ENCODE measurements around the gene IGFL1. TPM values are rescaled to one million over a fixed set of nuclear protein-coding genes. Genes with fewer than 3 reads are reported as not detected.
"Not testable (repeated sequence)": the region's sequence is repeated elsewhere in the genome, so short reads cannot be mapped to it uniquely, and the experiment has no call there.

IGFL1 gene
- total RNA-seq, 1 experiment from 2014 or later = not detected

DNA sequence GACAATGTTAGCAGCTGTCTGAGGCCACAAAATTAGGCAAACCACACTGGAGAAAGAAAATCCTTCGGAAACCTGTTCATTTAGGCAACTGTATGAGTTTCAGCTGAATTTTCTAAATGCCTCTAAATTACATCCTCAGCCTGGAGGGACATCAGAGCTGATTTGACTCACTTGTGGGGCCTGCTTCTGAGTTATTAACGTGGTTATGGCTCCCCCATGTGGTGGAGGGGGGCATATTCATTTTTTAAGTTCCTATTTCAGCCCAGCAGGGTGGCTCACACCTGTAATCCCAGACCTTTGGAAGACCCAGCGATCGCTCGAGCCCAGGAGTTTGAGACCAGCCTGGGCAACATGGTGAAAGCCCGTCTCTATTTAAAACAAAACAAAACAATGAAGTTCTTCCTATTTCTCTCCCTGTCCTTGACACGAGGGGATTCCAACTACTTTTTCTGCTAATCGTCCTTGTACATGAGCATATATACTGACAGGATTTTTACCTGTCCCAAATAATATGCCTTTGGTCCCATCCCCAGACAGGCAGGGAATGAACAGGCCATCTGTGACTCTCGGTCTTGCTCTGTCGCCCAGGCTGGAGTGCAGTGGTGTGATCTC, 35.8 kb downstream of the IGFL1 start:
- DNase-seq (ENCODE audit: low spot score) = peak; percentile 85

DNA sequence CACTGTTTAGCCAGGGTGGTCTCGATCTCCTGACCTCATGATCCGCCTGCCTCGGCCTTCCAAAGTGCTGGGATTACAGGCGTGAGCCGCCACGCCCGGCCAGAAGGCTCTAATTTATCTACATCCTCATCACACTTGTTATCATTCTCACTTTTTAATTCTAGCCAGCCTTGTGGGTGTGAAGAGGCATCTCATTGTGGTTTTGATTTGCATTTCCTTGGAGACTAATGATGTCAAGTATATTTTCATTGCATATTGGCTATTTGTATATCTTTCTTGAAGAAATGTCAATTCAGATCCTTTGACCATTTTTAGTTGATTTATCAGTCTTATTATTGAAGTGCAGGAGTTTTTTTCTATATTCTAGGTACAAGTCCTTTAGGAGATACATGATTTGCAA, 39.6 kb downstream of the IGFL1 start:
- no peak for DNase-seq (ENCODE audit: low spot score)

DNA sequence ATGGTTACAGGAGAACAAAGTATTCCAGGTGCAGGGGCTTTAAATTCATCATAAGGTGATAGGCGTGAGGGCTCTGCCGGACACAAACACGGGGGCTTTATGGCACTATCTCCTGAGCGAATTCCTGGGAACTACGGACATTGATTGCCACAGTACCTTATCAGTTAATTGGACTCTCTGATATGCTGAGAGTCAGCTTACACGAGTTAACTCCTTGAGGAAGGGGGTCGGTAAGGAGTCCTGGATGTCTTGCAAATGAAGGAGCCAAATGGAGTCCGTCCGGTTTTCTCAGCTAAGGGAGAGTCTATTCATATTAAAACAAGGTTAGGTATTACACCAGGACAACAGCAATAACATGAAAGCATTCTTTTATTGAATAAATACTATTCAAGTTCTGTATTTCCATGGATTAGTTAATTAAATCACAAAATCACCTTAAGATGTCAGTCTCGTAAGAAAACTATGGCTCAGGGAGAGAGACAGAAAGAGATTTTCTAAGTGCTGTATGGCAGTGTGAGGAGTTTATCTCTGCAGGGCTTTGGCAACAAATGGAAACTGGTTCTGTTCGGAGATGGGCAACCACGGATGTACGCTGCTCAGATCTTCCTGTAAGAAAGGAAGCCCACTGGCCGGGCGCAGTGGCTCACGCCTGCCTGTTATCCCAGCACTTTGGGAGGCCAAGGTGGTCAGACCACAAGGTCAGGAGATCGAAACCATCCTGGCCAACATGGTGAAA, 41.1 kb downstream of the IGFL1 start:
- no peak for DNase-seq (ENCODE audit: low spot score)

DNA sequence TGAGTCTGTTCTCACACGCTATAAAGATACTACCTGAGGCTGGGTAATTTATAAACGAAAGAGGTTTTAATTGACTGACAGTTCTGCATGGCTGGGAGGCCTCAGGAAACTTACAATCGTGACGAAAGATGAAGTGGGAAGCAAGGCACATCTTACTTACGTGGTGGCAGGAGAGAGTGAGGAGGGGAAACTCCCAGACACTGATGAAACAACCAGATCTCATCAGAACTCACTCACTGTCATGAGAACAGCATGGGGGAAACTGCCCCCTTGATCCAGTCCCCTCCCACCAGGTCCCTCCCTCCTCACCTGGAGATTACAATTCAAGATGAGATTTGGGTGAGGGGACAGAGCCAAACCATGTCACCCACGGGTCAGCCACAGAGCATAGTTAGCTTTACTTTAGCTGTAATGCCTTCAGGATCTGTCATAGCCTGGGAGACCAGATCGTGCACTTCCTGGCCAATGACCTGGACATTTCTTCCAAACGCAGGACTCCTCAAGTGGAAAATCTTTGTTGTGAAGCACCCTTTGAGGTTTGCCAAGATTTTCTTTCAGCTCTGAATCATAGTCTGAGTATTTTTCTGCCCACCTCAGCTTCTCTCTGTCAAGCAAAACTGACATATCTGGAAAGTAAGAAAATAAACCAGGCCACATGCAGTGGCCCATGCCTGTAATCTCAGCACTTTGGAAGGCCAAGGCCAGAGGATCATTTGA, 42.1 kb downstream of the IGFL1 start:
- DNase-seq (ENCODE audit: low spot score) = peak; percentile 83

DNA sequence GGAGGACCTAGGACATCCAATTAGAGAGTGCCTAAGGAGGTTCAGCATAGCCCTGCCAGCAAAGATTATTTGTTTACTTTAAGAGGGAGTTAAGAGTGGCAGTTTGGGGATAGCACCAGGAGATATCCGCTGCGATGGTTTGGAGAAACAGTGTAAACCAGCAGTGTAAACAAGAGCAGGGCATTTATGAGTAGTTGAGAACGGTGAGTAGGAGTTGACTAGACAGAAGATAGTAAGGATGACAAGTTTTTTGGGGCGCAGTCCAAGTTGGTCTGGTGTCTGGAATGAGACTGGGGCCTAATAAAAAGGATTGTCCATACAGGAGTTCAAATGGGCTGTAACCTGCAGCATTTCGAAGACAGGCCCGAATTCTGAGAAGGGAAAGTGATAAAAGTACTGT, 44.4 kb downstream of the IGFL1 start:
- DNase-seq (ENCODE audit: low spot score) = not testable (repeated sequence)

DNA sequence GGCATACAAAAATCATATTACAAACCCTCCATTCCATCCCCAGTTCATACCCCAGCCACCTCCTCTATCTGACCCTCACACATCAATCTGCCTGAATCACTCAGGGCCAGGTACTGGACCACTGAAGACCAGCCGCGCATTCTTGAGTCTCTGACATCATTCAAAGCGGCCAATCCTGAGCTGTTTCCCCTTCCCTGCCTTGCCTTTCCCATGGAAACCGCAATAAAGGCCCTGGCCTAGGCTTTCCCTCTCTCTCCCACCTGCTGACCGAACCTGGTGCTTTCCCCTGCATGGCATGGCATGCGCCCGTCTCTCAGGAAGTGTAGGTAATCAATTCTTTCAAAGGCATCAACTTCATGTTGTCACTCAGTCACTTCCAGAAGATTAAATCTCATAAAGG, 49.6 kb downstream of the IGFL1 start:
- no peak for DNase-seq (ENCODE audit: low spot score)

Other genes starting within 250 kb of the IGFL1 start
- 1.4 and 3.7 TPM in 2 replicates for gene CCDC61, start 234.3 kb upstream of the IGFL1 start, total RNA-seq (2014; rRNA removed; shearing (Covaris generic))
- not detected in 2 replicates for gene PGLYRP1, start 206.7 kb upstream of the IGFL1 start, total RNA-seq (2014; rRNA removed; shearing (Covaris generic))
- gene IGFL4, start 188.7 kb upstream of the IGFL1 start, total RNA-seq (2014; rRNA removed; shearing (Covaris generic)) = not detected in 2 replicates
- gene IGFL3, start 105.1 kb upstream of the IGFL1 start, total RNA-seq (2014; rRNA removed; shearing (Covaris generic)) = 3.3 TPM in 1 of 2 replicates, not detected in the other
- gene IGFL2, start 81.5 kb upstream of the IGFL1 start, total RNA-seq (2014; rRNA removed; shearing (Covaris generic)) = not detected in 2 replicates
- not detected in 2 replicates for gene HIF3A, start 67.3 kb downstream of the IGFL1 start, total RNA-seq (2014; rRNA removed; shearing (Covaris generic))
- gene PPP5C, start 117.3 kb downstream of the IGFL1 start, total RNA-seq (2014; rRNA removed; shearing (Covaris generic)) = 48.7 and 59.1 TPM in 2 replicates
- not detected in 2 replicates for gene CCDC8, start 183.8 kb downstream of the IGFL1 start, total RNA-seq (2014; rRNA removed; shearing (Covaris generic))
- not detected in 2 replicates for gene PNMA8C, start 199.2 kb downstream of the IGFL1 start, total RNA-seq (2014; rRNA removed; shearing (Covaris generic))
- not detected in 2 replicates for gene PNMA8A, start 241.8 kb downstream of the IGFL1 start, total RNA-seq (2014; rRNA removed; shearing (Covaris generic))

Data from H4 (cell line).